ENCODE measurements around the gene LARGE1. TPM values are rescaled to one million over a fixed set of nuclear protein-coding genes. Genes with fewer than 3 reads are reported as not detected.
"Not testable (repeated sequence)": the region's sequence is repeated elsewhere in the genome, so short reads cannot be mapped to it uniquely, and the experiment has no call there.

Gene LARGE1
- total RNA-seq, 1 donor from 2014 or later = 81.2 TPM

GRCh38 chr22:33467080-33467479, 453.2 kb downstream of the LARGE1 start:
- Mint-ChIP-seq H3K27me3 (ENCODE audit: unreplicated experiment) (peaks cover 8% of the 10 kb centered on the region), H3K9me3 (ENCODE audit: unreplicated experiment) (peaks cover 6% of the 10 kb centered on the region), H3K36me3 (ENCODE audit: unreplicated experiment) (peaks cover 2% of the 10 kb centered on the region), H3K4me3 (ENCODE audit: unreplicated experiment) (no peak overlapping the region), H3K27ac (ENCODE audit: unreplicated experiment) (no peak overlapping the region), H3K4me1 (ENCODE audit: low read depth, unreplicated experiment) (no peaks in the 10 kb centered on the region)
- DNase-seq = no peak
- TF ChIP-seq CTCF (IDR thresholded peaks at IDR 0.05; ENCODE audit: partially characterized antibody, unreplicated experiment) = no peak

DNA sequence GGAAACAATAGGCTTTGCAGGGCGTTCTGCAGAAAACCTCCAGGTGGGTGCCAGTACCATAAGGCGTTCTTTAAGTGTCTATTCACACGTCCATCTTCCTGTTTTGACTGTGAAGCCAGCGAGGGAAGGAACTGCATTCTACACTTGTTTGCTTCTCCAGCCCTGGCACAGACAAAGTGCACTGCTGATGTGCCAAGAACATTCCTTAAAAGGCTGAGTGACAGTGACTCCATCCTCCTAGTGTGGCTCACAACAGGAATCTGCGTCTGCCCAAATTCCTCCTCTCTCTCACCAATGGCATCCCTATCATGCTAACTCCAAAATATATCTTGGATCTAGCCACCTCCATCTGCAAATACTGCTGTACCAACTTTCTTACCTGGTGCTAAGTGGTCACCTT, 454.7 kb downstream of the LARGE1 start:
- Mint-ChIP-seq H3K9me3 (ENCODE audit: unreplicated experiment) (peaks cover 5% of the 10 kb centered on the region), H3K4me1 (ENCODE audit: low read depth, unreplicated experiment) (no peaks in the 10 kb centered on the region), H3K36me3 (ENCODE audit: unreplicated experiment) (peaks cover 7% of the 10 kb centered on the region), H3K27me3 (ENCODE audit: unreplicated experiment) (peaks cover 8% of the 10 kb centered on the region), H3K4me3 (ENCODE audit: unreplicated experiment) (no peak overlapping the region), H3K27ac (ENCODE audit: unreplicated experiment) (no peak overlapping the region)
- DNase-seq = no peak
- TF ChIP-seq CTCF (IDR thresholded peaks at IDR 0.05; ENCODE audit: partially characterized antibody, unreplicated experiment) = no peak

- Mint-ChIP-seq H3K4me3 (ENCODE audit: unreplicated experiment) (no peak overlapping the region), H3K4me1 (ENCODE audit: low read depth, unreplicated experiment) (peaks cover 4% of the 10 kb centered on the region), H3K27ac (ENCODE audit: unreplicated experiment) (no peak overlapping the region), H3K27me3 (ENCODE audit: unreplicated experiment) (peaks cover 6% of the 10 kb centered on the region), H3K9me3 (ENCODE audit: unreplicated experiment) (peaks cover 2% of the 10 kb centered on the region), H3K36me3 (ENCODE audit: unreplicated experiment) (peaks cover 7% of the 10 kb centered on the region)
- TF ChIP-seq CTCF (IDR thresholded peaks at IDR 0.05; ENCODE audit: partially characterized antibody, unreplicated experiment) = no peak
- DNase-seq = no peak
Observed at GRCh38 chr22:33464698-33465097, 455.6 kb downstream of the LARGE1 start.

DNA sequence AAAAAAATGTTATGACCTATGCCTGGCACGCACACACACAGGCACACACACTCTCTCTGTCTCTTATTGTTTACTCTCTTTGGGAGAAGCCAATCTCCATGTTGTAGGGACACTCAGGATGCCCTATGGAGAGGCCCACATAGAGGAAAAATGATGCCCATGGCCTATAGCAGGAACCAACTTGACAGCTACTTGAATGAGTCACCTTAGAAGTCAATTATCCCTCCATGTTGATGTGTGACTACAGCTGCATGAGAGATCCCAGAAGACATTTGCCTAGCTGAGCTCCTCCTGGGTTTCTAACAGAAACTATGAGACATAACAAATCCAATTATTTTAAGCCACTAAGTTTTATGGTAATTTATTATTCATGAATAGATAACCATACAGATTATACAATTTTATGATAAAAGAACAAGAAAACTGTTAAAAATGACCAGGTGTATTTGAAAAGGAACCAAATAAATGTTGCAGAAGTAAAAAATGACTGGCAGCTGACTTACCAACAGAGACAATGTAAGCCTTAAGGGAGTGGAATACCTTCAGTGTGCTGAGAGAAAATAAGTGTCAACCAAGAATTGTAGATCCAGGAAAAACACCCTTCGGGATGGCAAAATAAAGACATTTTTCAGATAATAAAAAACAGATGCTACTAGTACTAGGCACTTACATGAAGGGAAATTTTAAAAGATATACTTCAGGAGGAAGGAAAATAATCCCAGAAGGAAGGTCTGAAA, 458.4 kb downstream of the LARGE1 start:
- Mint-ChIP-seq H3K4me3 (ENCODE audit: unreplicated experiment) (no peak overlapping the region), H3K4me1 (ENCODE audit: low read depth, unreplicated experiment) (peaks cover 6% of the 10 kb centered on the region), H3K9me3 (ENCODE audit: unreplicated experiment) (peaks cover 2% of the 10 kb centered on the region), H3K27ac (ENCODE audit: unreplicated experiment) (no peak overlapping the region), H3K27me3 (ENCODE audit: unreplicated experiment) (peaks cover 2% of the 10 kb centered on the region), H3K36me3 (ENCODE audit: unreplicated experiment) (peaks cover 7% of the 10 kb centered on the region)
- no peak for DNase-seq
- TF ChIP-seq CTCF (IDR thresholded peaks at IDR 0.05; ENCODE audit: partially characterized antibody, unreplicated experiment) = no peak

GRCh38 chr22:33461245-33461644, 459.0 kb downstream of the LARGE1 start:
- H3K9me3 Mint-ChIP-seq (ENCODE audit: unreplicated experiment); H3K36me3 Mint-ChIP-seq (ENCODE audit: unreplicated experiment); DNase-seq; H3K27ac Mint-ChIP-seq (ENCODE audit: unreplicated experiment); H3K27me3 Mint-ChIP-seq (ENCODE audit: unreplicated experiment); H3K4me1 Mint-ChIP-seq (ENCODE audit: low read depth, unreplicated experiment); H3K4me3 Mint-ChIP-seq (ENCODE audit: unreplicated experiment): not testable (repeated sequence)

Measured in glutamatergic neuron (in vitro differentiated cells).